H9 (cell line): ENCODE measurements around the gene RNU7-1. TPM values are rescaled to one million over a fixed set of nuclear protein-coding genes. Genes with fewer than 3 reads are reported as not detected.

Source experiments
- DNase-seq: peaks from one replicate; pipeline ENCODE4 v3.0.0-alpha.2; 2017
- H2AFZ ChIP-seq: one replicate; pipeline ENCODE4 v1.6.1; 2013; ENCODE audit warnings: mild to moderate bottlenecking, low read length, control low read depth, moderate library complexity
- H2AK5ac ChIP-seq: 2 replicates; pipeline ENCODE4 v1.6.1; 2013; ENCODE audit warnings: low read length, control low read depth, mixed read lengths; ENCODE audit not compliant: insufficient read length
- H2BK120ac ChIP-seq: one replicate; pipeline ENCODE4 v1.6.1; 2013; ENCODE audit warnings: low read depth, mild to moderate bottlenecking, low read length, control low read depth, inconsistent platforms; ENCODE audit not compliant: poor library complexity, severe bottlenecking
- H2BK12ac ChIP-seq: 2 replicates; pipeline ENCODE4 v1.6.1; 2013; ENCODE audit warnings: low read length, control low read depth, mixed read lengths, low read depth; ENCODE audit not compliant: insufficient read length
- H2BK15ac ChIP-seq: 2 replicates; pipeline ENCODE4 v1.6.1; 2013; ENCODE audit warnings: low read depth, low read length, control low read depth
- H2BK20ac ChIP-seq: one replicate; pipeline ENCODE4 v1.6.1; 2013; ENCODE audit warnings: low read depth, mild to moderate bottlenecking, low read length, control low read depth, inconsistent platforms; ENCODE audit not compliant: poor library complexity, severe bottlenecking
- H2BK5ac ChIP-seq: 2 replicates; pipeline ENCODE4 v1.6.1; 2013; ENCODE audit warnings: low read length, control low read depth, mixed read lengths; ENCODE audit not compliant: insufficient read length
- H3K14ac ChIP-seq: 2 replicates; pipeline ENCODE4 v1.6.1; 2013; ENCODE audit warnings: low read length, control low read depth; ENCODE audit not compliant: insufficient read depth
- H3K18ac ChIP-seq: 2 replicates; pipeline ENCODE4 v1.6.1; 2013; ENCODE audit warnings: low read depth, mild to moderate bottlenecking, mixed read lengths, low read length, control low read depth; ENCODE audit not compliant: insufficient read length
- H3K23ac ChIP-seq: 2 replicates; pipeline ENCODE4 v1.6.1; 2013; ENCODE audit warnings: low read length, control low read depth, mixed read lengths, low read depth; ENCODE audit not compliant: insufficient read length
- H3K23me2 ChIP-seq: 2 replicates; pipeline ENCODE4 v1.6.1; 2013; ENCODE audit warnings: low read depth, mild to moderate bottlenecking, mixed read lengths, low read length, control low read depth; ENCODE audit not compliant: insufficient read length, poor library complexity, severe bottlenecking
- H3K27ac ChIP-seq: 2 replicates; pipeline ENCODE4 v1.5.1; 2013; ENCODE audit warnings: low read length, control low read depth, mixed read lengths, low read depth; ENCODE audit not compliant: insufficient read length
- H3K27me3 ChIP-seq: 2 replicates; pipeline ENCODE4 v1.6.1; 2013; ENCODE audit warnings: low read length, control low read depth, inconsistent platforms; ENCODE audit not compliant: insufficient read depth
- H3K4ac ChIP-seq: 2 replicates; pipeline ENCODE4 v1.6.1; 2013; ENCODE audit warnings: low read depth, mild to moderate bottlenecking, control low read depth, inconsistent platforms, low read length, moderate library complexity
- H3K4me1 ChIP-seq: 2 replicates; pipeline ENCODE4 v1.6.1; 2013; ENCODE audit warnings: low read length, control low read depth, inconsistent platforms; ENCODE audit not compliant: insufficient read depth
- H3K4me2 ChIP-seq: 2 replicates; pipeline ENCODE4 v1.6.1; 2013; ENCODE audit warnings: low read length, control low read depth, mixed read lengths; ENCODE audit not compliant: insufficient read length, insufficient read depth
- H3K56ac ChIP-seq: 2 replicates; pipeline ENCODE4 v1.6.1; 2013; ENCODE audit warnings: low read depth, mild to moderate bottlenecking, mixed read lengths, low read length, control low read depth; ENCODE audit not compliant: insufficient read length
- H3K79me1 ChIP-seq: 2 replicates; pipeline ENCODE4 v1.6.1; 2013; ENCODE audit warnings: low read depth, mild to moderate bottlenecking, moderate library complexity, low read length, control low read depth, inconsistent platforms; ENCODE audit not compliant: insufficient read depth, poor library complexity, severe bottlenecking
- H3K79me2 ChIP-seq: 2 replicates; pipeline ENCODE4 v1.6.1; 2013; ENCODE audit warnings: low read length, control low read depth, inconsistent platforms; ENCODE audit not compliant: insufficient read depth
- H3K9ac ChIP-seq: 2 replicates; pipeline ENCODE4 v1.6.1; 2013; ENCODE audit warnings: low read length, control low read depth, mixed read lengths; ENCODE audit not compliant: insufficient read length; ENCODE audit errors: extremely low read depth
- H3K9me3 ChIP-seq: one replicate; pipeline ENCODE4 v1.6.1; 2013; ENCODE audit warnings: low read depth, low read length, inconsistent platforms; ENCODE audit not compliant: control insufficient read depth
- H3T11ph ChIP-seq: one replicate; pipeline ENCODE4 v1.6.1; 2013; ENCODE audit warnings: mild to moderate bottlenecking, low read length, control low read depth, inconsistent platforms
- H4K20me1 ChIP-seq: one replicate; pipeline ENCODE4 v1.6.1; 2013; ENCODE audit not compliant: control insufficient read depth, insufficient read length, insufficient read depth
- H4K5ac ChIP-seq: 2 replicates; pipeline ENCODE4 v1.6.1; 2013; ENCODE audit warnings: low read depth, mild to moderate bottlenecking, mixed read lengths, low read length, control low read depth; ENCODE audit not compliant: insufficient read length
- H4K8ac ChIP-seq: replicated peaks from 2 replicates; pipeline ENCODE4 v1.6.1; 2013; ENCODE audit warnings: low read length, control low read depth, mixed read lengths, low read depth; ENCODE audit not compliant: insufficient read length
- H4K91ac ChIP-seq: 2 replicates; pipeline ENCODE4 v1.6.1; 2013; ENCODE audit warnings: low read depth, mild to moderate bottlenecking, moderate library complexity, mixed read lengths, low read length, control low read depth; ENCODE audit not compliant: insufficient read length
- H3K27ac Mint-ChIP-seq, 3 experiments: 2 replicates in 2 of 3; 3 replicates in 1 of 3; pipeline ENCODE4 v1.8.0; 2020 to 2021; ENCODE audit warnings: mixed read lengths in 3 of 3, mild to moderate bottlenecking in 1 of 3, moderate library complexity in 1 of 3
- H3K27me3 Mint-ChIP-seq: 2 replicates; pipeline ENCODE4 v1.8.0; 2021; ENCODE audit warnings: low read depth, mild to moderate bottlenecking, moderate library complexity, mixed read lengths
- H3K36me3 Mint-ChIP-seq, 3 experiments: 2 replicates in 2 of 3; 3 replicates in 1 of 3; pipeline ENCODE4 v1.8.0; 2020 to 2021; ENCODE audit warnings: low read depth in 3 of 3, mixed read lengths in 3 of 3; ENCODE audit not compliant: insufficient read depth in 1 of 3
- H3K4me1 Mint-ChIP-seq, 2 experiments: 2 replicates each; pipeline ENCODE4 v1.8.0; 2020; ENCODE audit warnings: mixed read lengths in 2 of 2
- H3K4me3 Mint-ChIP-seq, 2 experiments: 2 replicates in 1 of 2; 3 replicates in 1 of 2; pipeline ENCODE4 v1.8.0; 2020 to 2021; ENCODE audit warnings: mild to moderate bottlenecking in 2 of 2, mixed read lengths in 2 of 2, moderate library complexity in 1 of 2
- H3K9me3 Mint-ChIP-seq, 2 experiments: 2 replicates in 1 of 2; 3 replicates in 1 of 2; pipeline ENCODE4 v1.8.0; 2020; ENCODE audit warnings: mild to moderate bottlenecking in 2 of 2, mixed read lengths in 2 of 2, moderate library complexity in 1 of 2
- CTCF ChIP-seq: fragments of 200-600 bp; sonication (generic); conservative IDR thresholded peaks from 3 replicates; pipeline ENCODE4 v1.8.0; 2021; ENCODE audit warnings: antibody characterized with exemption, mild to moderate bottlenecking
- WGBS: extraction: QIAGEN DNeasy Blood & Tissue Kit; methylation state at CpG from one replicate; pipeline ENCODE4 v1.1.7; 2013; ENCODE audit warnings: missing lambda C conversion rate, low lambda C conversion rate, mixed read lengths; ENCODE audit not compliant: insufficient read length; ENCODE audit errors: extremely low coverage; 5-methylcytosine and 5-hydroxymethylcytosine counted together
- microRNA-seq: library from miRNA; unstranded; fragments of <30 nt; microRNA quantifications from one replicate; pipeline ENCODE4, GENCODE V29; 2020; ENCODE audit warnings: borderline microRNAs expressed
- total RNA-seq: library from RNA; stranded (reverse); gene quantifications from 2 replicates; pipeline ENCODE4 v1.2.1, GENCODE V29; 2021

Gene RNU7-1
- total RNA-seq, 1 experiment from 2014 or later: not detected

DNA sequence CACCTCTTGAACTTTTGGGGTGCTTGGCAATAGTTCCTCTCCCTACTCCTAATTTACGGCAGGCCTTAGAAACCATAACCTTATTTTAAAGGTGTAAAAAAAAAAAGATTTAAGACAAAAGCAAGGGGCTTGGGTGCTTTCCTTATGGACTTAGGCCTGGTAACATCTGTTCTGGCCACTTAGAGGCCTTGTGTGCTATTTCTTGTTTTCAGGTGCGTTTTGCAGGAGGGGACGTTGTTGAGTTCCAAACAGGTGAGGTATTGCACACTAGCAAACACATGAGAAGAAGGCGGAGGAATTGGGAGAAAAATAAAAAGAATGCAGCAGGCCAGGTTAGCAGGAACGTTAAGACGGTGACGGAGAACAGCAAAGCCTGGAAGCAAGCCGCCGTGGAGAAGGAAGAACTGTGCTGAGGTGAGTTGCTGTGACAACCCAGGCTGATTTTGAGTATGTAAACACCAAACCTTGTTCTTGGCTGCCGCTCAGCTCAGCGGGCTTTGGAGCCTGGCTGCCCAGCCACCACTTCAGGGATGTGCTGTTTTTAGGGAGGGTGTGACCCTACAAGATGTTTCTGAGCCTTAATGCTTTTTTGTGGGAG, 44.4 kb downstream of the RNU7-1 start:
- H3K9ac ChIP-seq: no peak overlapping the region
- H3K56ac ChIP-seq: no peak overlapping the region
- no peak overlapping the region for H3K27ac ChIP-seq
- no peak for TF ChIP-seq CTCF
- no peaks in the 10 kb centered on the region for H3K27me3 ChIP-seq
- H3T11ph ChIP-seq: no peak overlapping the region
- no peak overlapping the region for H3K14ac ChIP-seq
- no peaks in the 10 kb centered on the region for H3K79me2 ChIP-seq
- no peak overlapping the region for H4K8ac ChIP-seq
- no peak overlapping the region for H2AFZ ChIP-seq
- no peaks in the 10 kb centered on the region for H3K4me1 ChIP-seq
- no peaks in the 10 kb centered on the region for H4K20me1 ChIP-seq
- H4K91ac ChIP-seq: no peak overlapping the region
- H4K5ac ChIP-seq: no peak overlapping the region
- H2BK15ac ChIP-seq: no peak overlapping the region
- no peaks in the 10 kb centered on the region for H3K23me2 ChIP-seq
- Mint-ChIP-seq H3K27me3 (no peaks in the 10 kb centered on the region), H3K27ac (peak overlapping the region in 2 of 3 experiments; percentile 10 to 21; a peak in 3 of 7 replicates), H3K9me3 (no peaks in the 10 kb centered on the region; a peak in 1 of 5 replicates), H3K4me3 (no peak overlapping the region), H3K4me1 (peaks cover 0 to 1% of the 10 kb centered on the region in 2 experiments; a peak in 2 of 4 replicates), H3K36me3 (peaks cover 1 to 28% (median 18%) of the 10 kb centered on the region in 3 experiments; a peak in 6 of 7 replicates)
- H2BK120ac ChIP-seq: no peak overlapping the region
- no peaks in the 10 kb centered on the region for H3K79me1 ChIP-seq
- no peak for DNase-seq
- no peak overlapping the region for H2AK5ac ChIP-seq
- no peak overlapping the region for H2BK12ac ChIP-seq
- WGBS: no CpG with 5 or more reads among the region's 11 CpGs
- H3K18ac ChIP-seq: no peak overlapping the region
- no peak overlapping the region for H3K4me2 ChIP-seq
- no peak overlapping the region for H2BK5ac ChIP-seq
- H2BK20ac ChIP-seq: no peak overlapping the region
- no peak overlapping the region for H3K23ac ChIP-seq
- H3K9me3 ChIP-seq: no peaks in the 10 kb centered on the region
- H3K4ac ChIP-seq: no peak overlapping the region

Small RNA genes within 50 kb of the gene (microRNA-seq; reads per million reads assigned to microRNA genes)
- 233 reads per million, percentile 81 among the genes with 10 or more reads in this experiment for gene MIR141
- 2,180 reads per million, percentile 98 among the genes with 10 or more reads in this experiment for gene MIR200C

Other genes with a start within 250 kb of the RNU7-1 start
- gene PIANP, start 243.0 kb upstream of the RNU7-1 start, total RNA-seq: 5.2 and 6.6 TPM in 2 replicates
- gene COPS7A, start 219.8 kb upstream of the RNU7-1 start, total RNA-seq: 34.2 and 35.9 TPM in 2 replicates
- 244 and 258 TPM in 2 replicates for gene MLF2, start 190.7 kb upstream of the RNU7-1 start, total RNA-seq
- gene PTMS, start 177.5 kb upstream of the RNU7-1 start, total RNA-seq: 422 and 438 TPM in 2 replicates
- gene LAG3, start 171.3 kb upstream of the RNU7-1 start, total RNA-seq: 1.7 and 2.2 TPM in 2 replicates
- 0.88 and 1.1 TPM in 2 replicates for gene CD4, start 154.3 kb upstream of the RNU7-1 start, total RNA-seq
- gene GPR162, start 122.0 kb upstream of the RNU7-1 start, total RNA-seq: 4.6 and 6.1 TPM in 2 replicates
- 55.0 and 60.2 TPM in 2 replicates for gene P3H3, start 115.4 kb upstream of the RNU7-1 start, total RNA-seq
- gene GNB3, start 102.9 kb upstream of the RNU7-1 start, total RNA-seq: 17.3 and 20.0 TPM in 2 replicates
- gene CDCA3, start 92.5 kb upstream of the RNU7-1 start, total RNA-seq: 45.1 and 48.6 TPM in 2 replicates
- 143 and 144 TPM in 2 replicates for gene USP5, start 91.7 kb upstream of the RNU7-1 start, total RNA-seq
- 1,177 and 1,211 TPM in 2 replicates for gene TPI1, start 76.3 kb upstream of the RNU7-1 start, total RNA-seq
- gene SPSB2, start 70.5 kb upstream of the RNU7-1 start, total RNA-seq: 13.7 and 16.3 TPM in 2 replicates
- gene LRRC23, start 39.0 kb upstream of the RNU7-1 start, total RNA-seq: 2.1 and 2.6 TPM in 2 replicates
- gene ENO2, start 29.2 kb upstream of the RNU7-1 start, total RNA-seq: 165 and 166 TPM in 2 replicates
- 97.9 and 103 TPM in 2 replicates for gene ATN1, start 15.9 kb upstream of the RNU7-1 start, total RNA-seq
- 195 TPM in 2 replicates for gene C12orf57, start 206 bp downstream of the RNU7-1 start, total RNA-seq
- gene PTPN6, start 7.5 kb downstream of the RNU7-1 start, total RNA-seq: 18.2 and 19.8 TPM in 2 replicates
- 370 and 383 TPM in 2 replicates for gene PHB2, start 26.8 kb downstream of the RNU7-1 start, total RNA-seq
- gene EMG1, start 27.1 kb downstream of the RNU7-1 start, total RNA-seq: 62.7 and 67.4 TPM in 2 replicates
- gene LPCAT3, start 74.7 kb downstream of the RNU7-1 start, total RNA-seq: 45.0 and 47.7 TPM in 2 replicates
- gene C1S, start 116.9 kb downstream of the RNU7-1 start, total RNA-seq: 3.4 and 4.2 TPM in 2 replicates
- gene C1R, start 148.6 kb downstream of the RNU7-1 start, total RNA-seq: 11.4 and 11.5 TPM in 2 replicates
- gene C1RL, start 165.4 kb downstream of the RNU7-1 start, total RNA-seq: 14.4 and 15.1 TPM in 2 replicates
- gene RBP5, start 185.1 kb downstream of the RNU7-1 start, total RNA-seq: 2.1 and 2.7 TPM in 2 replicates
- gene CLSTN3, start 186.6 kb downstream of the RNU7-1 start, total RNA-seq: 25.0 and 26.2 TPM in 2 replicates
- gene PEX5, start 245.9 kb downstream of the RNU7-1 start, total RNA-seq: 38.1 and 40.5 TPM in 2 replicates